Endodermal cell (in vitro differentiated cells): ENCODE results near the gene SMYD3. TPM values are rescaled to one million over a fixed set of nuclear protein-coding genes. Genes with fewer than 3 reads are reported as not detected.
A peak's percentile ranks its signal among the peaks of the same experiment; 100 is the strongest.

Source experiments
- DNase-seq: peaks from one replicate; pipeline ENCODE4 v3.0.0-alpha.2; 2017
- H3K27ac ChIP-seq: 2 replicates; pipeline ENCODE4 v1.5.1; 2013; ENCODE audit warnings: mild to moderate bottlenecking, low read depth, low read length, moderate library complexity
- H3K27me3 ChIP-seq: 2 replicates; pipeline ENCODE4 v1.6.1; 2013; ENCODE audit warnings: mild to moderate bottlenecking, low read length, moderate library complexity; ENCODE audit not compliant: insufficient read depth, control insufficient read depth, poor library complexity, severe bottlenecking
- H3K36me3 ChIP-seq: 2 replicates; pipeline ENCODE4 v1.7.0; 2013; ENCODE audit warnings: mild to moderate bottlenecking, low read length, moderate library complexity; ENCODE audit not compliant: control insufficient read depth, insufficient read depth
- H3K4me1 ChIP-seq: one replicate; pipeline ENCODE4 v1.7.0; 2013; ENCODE audit warnings: low read length; ENCODE audit not compliant: control insufficient read depth, insufficient read depth
- H3K4me3 ChIP-seq: 2 replicates; pipeline ENCODE4 v1.5.1; 2013; ENCODE audit warnings: mild to moderate bottlenecking, low read length, moderate library complexity
- H3K9ac ChIP-seq: 2 replicates; pipeline ENCODE4 v1.6.1; 2013; ENCODE audit warnings: mild to moderate bottlenecking, low read length, moderate library complexity; ENCODE audit not compliant: poor library complexity, severe bottlenecking; ENCODE audit errors: extremely low read depth
- H3K9me3 ChIP-seq: 2 replicates; pipeline ENCODE4 v1.6.1; 2013; ENCODE audit warnings: mild to moderate bottlenecking, low read length, moderate library complexity; ENCODE audit not compliant: control insufficient read depth
- H3K27ac Mint-ChIP-seq: 2 replicates; pipeline ENCODE4 v1.8.0; 2020; ENCODE audit warnings: mixed read lengths
- H3K27me3 Mint-ChIP-seq: 2 replicates; pipeline ENCODE4 v1.8.0; 2021; ENCODE audit warnings: mild to moderate bottlenecking, mixed read lengths; ENCODE audit not compliant: insufficient read depth
- H3K36me3 Mint-ChIP-seq: 2 replicates; pipeline ENCODE4 v1.8.0; 2020; ENCODE audit warnings: low read depth, mixed read lengths
- H3K4me1 Mint-ChIP-seq: 2 replicates; pipeline ENCODE4 v1.8.0; 2020; ENCODE audit warnings: mixed read lengths
- H3K4me3 Mint-ChIP-seq: 2 replicates; pipeline ENCODE4 v1.8.0; 2020; ENCODE audit warnings: mild to moderate bottlenecking, moderate library complexity, mixed read lengths
- H3K9me3 Mint-ChIP-seq: 2 replicates; pipeline ENCODE4 v1.8.0; 2020; ENCODE audit warnings: mild to moderate bottlenecking, mixed read lengths
- CTCF ChIP-seq: fragments of 200-600 bp; sonication (generic); conservative IDR thresholded peaks from 2 replicates; pipeline ENCODE4 v1.5.0; 2021; ENCODE audit warnings: antibody characterized with exemption, mild to moderate bottlenecking
- WGBS, 2 experiments: methylation state at CpG; one replicate each; pipeline versions ENCODE4 v1.1.5 to v1.1.7; 2013; ENCODE audit warnings: missing lambda C conversion rate in 2 of 2, mixed read lengths in 1 of 2; ENCODE audit not compliant: insufficient coverage in 1 of 2, insufficient read length in 1 of 2; 5-methylcytosine and 5-hydroxymethylcytosine counted together
- total RNA-seq, 2 donors: library from RNA; stranded (reverse); fragmentation: NEBNext Ultra II Directional in 1 of 2; extraction: Animal tissue kit (Norgen Biotek cat#: 25700) in 1 of 2; gene quantifications; 2 replicates in 1 of 2; 3 replicates in 1 of 2; pipeline ENCODE4 v1.2.1, GENCODE V29; 2021

Gene SMYD3
- total RNA-seq, 2 donors from 2014 or later, result 32.3 to 45.8 TPM

GRCh38 chr1:246156847-246157246 is 350.2 kb downstream of the SMYD3 start:
- no peak overlapping the region for H3K4me3 Mint-ChIP-seq
- peaks cover 3% of the 10 kb centered on the region for H3K4me1 ChIP-seq
- H3K27ac ChIP-seq, result no peak overlapping the region
- H3K4me1 Mint-ChIP-seq, result peaks cover 22% of the 10 kb centered on the region
- H3K27ac Mint-ChIP-seq, result no peak overlapping the region
- H3K36me3 Mint-ChIP-seq, result no peaks in the 10 kb centered on the region
- H3K36me3 ChIP-seq, result no peaks in the 10 kb centered on the region
- TF ChIP-seq CTCF, result peak; percentile 16
- no peaks in the 10 kb centered on the region for H3K27me3 ChIP-seq
- DNase-seq, result peak; percentile 64
- H3K9me3 Mint-ChIP-seq, result no peaks in the 10 kb centered on the region
- H3K9me3 ChIP-seq, result no peaks in the 10 kb centered on the region
- no peak overlapping the region for H3K9ac ChIP-seq
- WGBS, 2 experiments, result 94% methylated on average over 12 of the region's 12 CpGs
- H3K4me3 ChIP-seq, result no peak overlapping the region
- H3K27me3 Mint-ChIP-seq, result no peaks in the 10 kb centered on the region

- Histone ChIP-seq H3K4me1 (peaks cover 3% of the 10 kb centered on the region), H3K36me3 (no peaks in the 10 kb centered on the region), H3K9me3 (no peaks in the 10 kb centered on the region), H3K4me3 (no peak overlapping the region), H3K27ac (no peak overlapping the region), H3K27me3 (no peaks in the 10 kb centered on the region), H3K9ac (no peak overlapping the region)
- Mint-ChIP-seq H3K27me3 (no peaks in the 10 kb centered on the region), H3K9me3 (no peaks in the 10 kb centered on the region), H3K4me1 (peaks cover 26% of the 10 kb centered on the region), H3K36me3 (no peaks in the 10 kb centered on the region), H3K27ac (no peak overlapping the region), H3K4me3 (no peak overlapping the region)
- DNase-seq, result no peak
- TF ChIP-seq CTCF, result no peak
- 95 to 100% methylated on average over 3 to 4 of the region's 4 CpGs for WGBS, 2 experiments
These were observed 351.2 kb downstream of the SMYD3 start for GRCh38 chr1:246155923-246156322.

- no peak overlapping the region for H3K27ac ChIP-seq
- peaks cover 20% of the 10 kb centered on the region for H3K4me1 Mint-ChIP-seq
- no peak for DNase-seq
- H3K36me3 Mint-ChIP-seq, result no peaks in the 10 kb centered on the region
- H3K9me3 ChIP-seq, result no peaks in the 10 kb centered on the region
- H3K4me1 ChIP-seq, result peaks cover 3% of the 10 kb centered on the region
- no peak for TF ChIP-seq CTCF
- no peak overlapping the region for H3K4me3 Mint-ChIP-seq
- no peak overlapping the region for H3K27ac Mint-ChIP-seq
- H3K27me3 ChIP-seq, result no peaks in the 10 kb centered on the region
- H3K36me3 ChIP-seq, result no peaks in the 10 kb centered on the region
- H3K27me3 Mint-ChIP-seq, result no peaks in the 10 kb centered on the region
- H3K9me3 Mint-ChIP-seq, result peaks cover 2% of the 10 kb centered on the region
- no peak overlapping the region for H3K9ac ChIP-seq
- H3K4me3 ChIP-seq, result no peak overlapping the region
- 89 to 95% methylated on average over 2 to 3 of the region's 3 CpGs for WGBS, 2 experiments
These were observed 353.3 kb downstream of the SMYD3 start for GRCh38 chr1:246153796-246154212.
